Muscle layer of duodenum (tissue), 2 donors: Measurements from ENCODE around the gene IL10.

Experiments
- H3K27ac ChIP-seq: one replicate; pipeline ENCODE4 v1.7.0; 2013; ENCODE audit warnings: mild to moderate bottlenecking, low read length
- H3K27me3 ChIP-seq: one replicate; pipeline ENCODE4 v1.7.0; 2013; ENCODE audit warnings: low read depth, mild to moderate bottlenecking, control low read depth, low read length
- H3K36me3 ChIP-seq, 2 donors: one replicate each; pipeline ENCODE4 v1.7.0; 2013; ENCODE audit warnings: low read length in 2 of 2, control low read depth in 1 of 2, mild to moderate bottlenecking in 1 of 2; ENCODE audit not compliant: insufficient read depth in 2 of 2, control insufficient read depth in 1 of 2
- H3K4me1 ChIP-seq, 2 donors: one replicate each; pipeline ENCODE4 v1.7.0; 2013; ENCODE audit warnings: low read length in 2 of 2, mild to moderate bottlenecking in 2 of 2, control low read depth in 1 of 2, moderate library complexity in 1 of 2; ENCODE audit not compliant: insufficient read depth in 2 of 2, control insufficient read depth in 1 of 2
- H3K4me3 ChIP-seq, 2 donors: one replicate each; pipeline ENCODE4 v1.7.0; 2013; ENCODE audit warnings: low read length in 2 of 2, low read depth in 1 of 2, mild to moderate bottlenecking in 1 of 2
- H3K9me3 ChIP-seq, 2 donors: one replicate each; pipeline ENCODE4 v1.7.0; 2013; ENCODE audit warnings: low read length in 2 of 2, control low read depth in 1 of 2, mild to moderate bottlenecking in 1 of 2; ENCODE audit not compliant: control insufficient read depth in 1 of 2
- donor health status: healthy.

IL10 gene

GRCh38 chr1:206772243-206772937 lies at the start of gene IL10:
Gene IL10 (minus strand): TSS chr1:206772494. CDS start chr1:206772435, 59 bp downstream.
- Histone ChIP-seq H3K4me1 (no peaks in the 10 kb centered on the region), H3K27ac (peak within 1 kb of the TSS; percentile 72), H3K4me3 (peak within 1 kb of the TSS in 1 of 2 donors; percentile 39), H3K27me3 (no peaks in the 10 kb centered on the region), H3K9me3 (no peaks in the 10 kb centered on the region), H3K36me3 (no peaks in the 10 kb centered on the region)

- peaks cover 0 to 6% of the 10 kb centered on the region in 2 donors for H3K4me1 ChIP-seq
- H3K27me3 ChIP-seq: no peaks in the 10 kb centered on the region
- H3K9me3 ChIP-seq: no peaks in the 10 kb centered on the region
- H3K36me3 ChIP-seq: no peaks in the 10 kb centered on the region
- H3K27ac ChIP-seq: no peak overlapping the region
- H3K4me3 ChIP-seq: no peak overlapping the region
Measured at GRCh38 chr1:206821493-206821892, 49.2 kb upstream of the IL10 start.

- peaks cover 0 to 5% of the 10 kb centered on the region in 2 donors for H3K4me1 ChIP-seq
- no peaks in the 10 kb centered on the region for H3K36me3 ChIP-seq
- H3K27ac ChIP-seq: no peak overlapping the region
- H3K9me3 ChIP-seq: peaks cover 0 to 3% of the 10 kb centered on the region in 2 donors
- H3K4me3 ChIP-seq: no peak overlapping the region
- no peaks in the 10 kb centered on the region for H3K27me3 ChIP-seq
Measured at GRCh38 chr1:206816390-206817287, 44.3 kb upstream of the IL10 start.

- H3K4me1 ChIP-seq: peaks cover 0 to 5% of the 10 kb centered on the region in 2 donors
- no peaks in the 10 kb centered on the region for H3K27me3 ChIP-seq
- H3K4me3 ChIP-seq: no peak overlapping the region
- H3K9me3 ChIP-seq: peaks cover 0 to 3% of the 10 kb centered on the region in 2 donors
- H3K27ac ChIP-seq: no peak overlapping the region
- no peaks in the 10 kb centered on the region for H3K36me3 ChIP-seq
Measured at GRCh38 chr1:206814716-206815341, 42.5 kb upstream of the IL10 start.

GRCh38 chr1:206812471-206812870 lies 40.2 kb upstream of the IL10 start:
- no peak overlapping the region for H3K4me3 ChIP-seq
- no peak overlapping the region for H3K27ac ChIP-seq
- no peaks in the 10 kb centered on the region for H3K36me3 ChIP-seq
- H3K4me1 ChIP-seq: peaks cover 0 to 5% of the 10 kb centered on the region in 2 donors
- H3K9me3 ChIP-seq: peaks cover 0 to 3% of the 10 kb centered on the region in 2 donors
- no peaks in the 10 kb centered on the region for H3K27me3 ChIP-seq

- Histone ChIP-seq H3K36me3 (no peaks in the 10 kb centered on the region), H3K27me3 (no peaks in the 10 kb centered on the region), H3K4me1 (no peaks in the 10 kb centered on the region), H3K9me3 (peaks cover 0 to 3% of the 10 kb centered on the region in 2 donors), H3K4me3 (no peak overlapping the region), H3K27ac (no peak overlapping the region)
Measured at GRCh38 chr1:206809504-206810084, 37.3 kb upstream of the IL10 start.

- Histone ChIP-seq H3K36me3 (no peaks in the 10 kb centered on the region), H3K4me3 (no peak overlapping the region), H3K9me3 (peaks cover 0 to 3% of the 10 kb centered on the region in 2 donors), H3K4me1 (no peaks in the 10 kb centered on the region), H3K27me3 (no peaks in the 10 kb centered on the region), H3K27ac (no peak overlapping the region)
Measured at GRCh38 chr1:206808615-206809014, 36.3 kb upstream of the IL10 start.

- no peaks in the 10 kb centered on the region for H3K4me1 ChIP-seq
Measured at GRCh38 chr1:206805357-206805756, 33.1 kb upstream of the IL10 start.

GRCh38 chr1:206804156-206804737 lies 32.0 kb upstream of the IL10 start:
- H3K27me3 ChIP-seq: no peaks in the 10 kb centered on the region
- H3K27ac ChIP-seq: no peak overlapping the region
- H3K4me3 ChIP-seq: no peak overlapping the region
- no peaks in the 10 kb centered on the region for H3K36me3 ChIP-seq
- H3K4me1 ChIP-seq: no peaks in the 10 kb centered on the region
- H3K9me3 ChIP-seq: no peaks in the 10 kb centered on the region

More at GRCh38 chr1:206805357-206805756, 33.1 kb upstream of the IL10 start:
- H3K4me3 ChIP-seq: no peak overlapping the region
- H3K9me3 ChIP-seq: no peaks in the 10 kb centered on the region
- no peaks in the 10 kb centered on the region for H3K27me3 ChIP-seq
- H3K27ac ChIP-seq: no peak overlapping the region
- no peaks in the 10 kb centered on the region for H3K36me3 ChIP-seq

GRCh38 chr1:206803221-206803730 lies 31.0 kb upstream of the IL10 start:
- H3K4me1 ChIP-seq: no peaks in the 10 kb centered on the region
- no peak overlapping the region for H3K4me3 ChIP-seq
- no peaks in the 10 kb centered on the region for H3K27me3 ChIP-seq
- H3K36me3 ChIP-seq: no peaks in the 10 kb centered on the region
- H3K27ac ChIP-seq: no peak overlapping the region
- no peaks in the 10 kb centered on the region for H3K9me3 ChIP-seq
